Colonic mucosa (tissue), 4 donors: ENCODE results near the gene HSPA2. TPM values are rescaled to one million over a fixed set of nuclear protein-coding genes. Genes with fewer than 3 reads are reported as not detected.

ENCODE experiments used
- DNase-seq: peaks from one replicate; pipeline ENCODE4 v3.0.0-alpha.2; 2020
- H3K27ac ChIP-seq: fragments of 200-600 bp; one replicate; pipeline ENCODE4 v1.8.0; 2021
- H3K27me3 ChIP-seq: fragments of 200-600 bp; one replicate; pipeline ENCODE4 v1.8.0; 2021
- H3K36me3 ChIP-seq: fragments of 200-600 bp; one replicate; pipeline ENCODE4 v1.8.0; 2021
- H3K4me1 ChIP-seq: fragments of 200-600 bp; one replicate; pipeline ENCODE4 v1.8.0; 2021; ENCODE audit warnings: mild to moderate bottlenecking
- H3K4me3 ChIP-seq: fragments of 200-600 bp; one replicate; pipeline ENCODE4 v1.8.0; 2021
- H3K9ac ChIP-seq, 2 donors: one replicate each; pipeline ENCODE4 v1.7.0; 2013; ENCODE audit warnings: control low read depth in 2 of 2, low read depth in 2 of 2, low read length in 2 of 2
- H3K9me3 ChIP-seq: fragments of 200-600 bp; one replicate; pipeline ENCODE4 v1.8.0; 2021
- intact Hi-C: fragments of 100-400 bp; cut with DNase I; formaldehyde crosslinking; loops from one replicate; pipeline ENCODE4 v1.14.1; 2022
- total RNA-seq, 2 donors: library from RNA; stranded (reverse); fragmentation: NEBNext Ultra II Directional in 1 of 2; extraction: Animal tissue kit (Norgen Biotek cat#: 25700) in 1 of 2; gene quantifications; one replicate each; pipeline ENCODE4 v1.2.1, GENCODE V29; 2021
- TF ChIP-seq, protein P1 (sequence below): fragments of 200-600 bp; IDR thresholded peaks from one replicate; pipeline ENCODE4 v1.8.0; 2022; ENCODE audit warnings: antibody characterized with exemption, mild to moderate bottlenecking
- donor health status: healthy.
- donor health status: DM: no; HTN: no; CAD: no.
- donor health status: DM: no; HTN: no; CAD: no.

Gene HSPA2
- total RNA-seq, 2 donors from 2014 or later, result 21.6 to 66.1 TPM

- no peak overlapping the region for H3K27ac ChIP-seq
- TF ChIP-seq, protein P1, sequence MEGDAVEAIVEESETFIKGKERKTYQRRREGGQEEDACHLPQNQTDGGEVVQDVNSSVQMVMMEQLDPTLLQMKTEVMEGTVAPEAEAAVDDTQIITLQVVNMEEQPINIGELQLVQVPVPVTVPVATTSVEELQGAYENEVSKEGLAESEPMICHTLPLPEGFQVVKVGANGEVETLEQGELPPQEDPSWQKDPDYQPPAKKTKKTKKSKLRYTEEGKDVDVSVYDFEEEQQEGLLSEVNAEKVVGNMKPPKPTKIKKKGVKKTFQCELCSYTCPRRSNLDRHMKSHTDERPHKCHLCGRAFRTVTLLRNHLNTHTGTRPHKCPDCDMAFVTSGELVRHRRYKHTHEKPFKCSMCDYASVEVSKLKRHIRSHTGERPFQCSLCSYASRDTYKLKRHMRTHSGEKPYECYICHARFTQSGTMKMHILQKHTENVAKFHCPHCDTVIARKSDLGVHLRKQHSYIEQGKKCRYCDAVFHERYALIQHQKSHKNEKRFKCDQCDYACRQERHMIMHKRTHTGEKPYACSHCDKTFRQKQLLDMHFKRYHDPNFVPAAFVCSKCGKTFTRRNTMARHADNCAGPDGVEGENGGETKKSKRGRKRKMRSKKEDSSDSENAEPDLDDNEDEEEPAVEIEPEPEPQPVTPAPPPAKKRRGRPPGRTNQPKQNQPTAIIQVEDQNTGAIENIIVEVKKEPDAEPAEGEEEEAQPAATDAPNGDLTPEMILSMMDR, result no peak
- no peaks in the 10 kb centered on the region for H3K4me1 ChIP-seq
- H3K9ac ChIP-seq, result no peak overlapping the region
- no peaks in the 10 kb centered on the region for H3K9me3 ChIP-seq
- peak overlapping the region; percentile 10 for H3K4me3 ChIP-seq
- no peaks in the 10 kb centered on the region for H3K36me3 ChIP-seq
- intact Hi-C loops, result no loop called here
- H3K27me3 ChIP-seq, result no peaks in the 10 kb centered on the region
- no peak for DNase-seq
Observed at GRCh38 chr14:64544607-64545312, 4.2 kb downstream of the HSPA2 start.

DNA sequence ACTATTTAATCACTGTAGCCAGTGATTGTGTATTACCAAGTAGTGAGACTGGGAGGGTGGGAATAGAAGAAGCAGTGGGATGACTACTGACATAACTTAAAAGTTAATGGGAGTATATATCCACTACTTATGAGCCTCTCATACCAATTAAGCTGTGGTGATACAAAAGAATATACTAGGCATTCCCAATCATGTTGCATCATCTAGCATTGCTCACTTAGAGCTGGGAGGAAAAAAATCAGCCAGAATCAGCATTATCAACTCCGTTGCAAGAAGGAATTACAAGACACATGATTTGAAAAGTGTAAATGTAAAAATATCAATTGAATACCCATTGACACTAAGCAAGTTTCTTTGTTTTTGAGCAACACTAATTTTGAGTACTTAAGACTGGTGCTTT lies 8.5 kb downstream of the HSPA2 start:
- H3K9ac ChIP-seq, result peak overlapping the region in 1 of 2 donors; percentile 73
- peak overlapping the region; percentile 60 for H3K27ac ChIP-seq
- H3K4me3 ChIP-seq, result no peak overlapping the region
- DNase-seq, result no peak
- TF ChIP-seq, protein P1, result no peak
- H3K9me3 ChIP-seq, result no peaks in the 10 kb centered on the region
- H3K4me1 ChIP-seq, result no peaks in the 10 kb centered on the region
- H3K27me3 ChIP-seq, result no peaks in the 10 kb centered on the region
- no peaks in the 10 kb centered on the region for H3K36me3 ChIP-seq
- intact Hi-C loops, result no loop called here

- no peaks in the 10 kb centered on the region for H3K36me3 ChIP-seq
- H3K4me1 ChIP-seq, result no peaks in the 10 kb centered on the region
- H3K27me3 ChIP-seq, result no peaks in the 10 kb centered on the region
- peak within 1 kb of the TSS; percentile 60 for H3K27ac ChIP-seq
- peak within 1 kb of the TSS; percentile 26 for H3K4me3 ChIP-seq
- TF ChIP-seq, protein P1, result no peak
- H3K9me3 ChIP-seq, result no peaks in the 10 kb centered on the region
- peak; percentile 77 for DNase-seq
- peak within 1 kb of the TSS; percentile 73 to 75 for H3K9ac ChIP-seq
- intact Hi-C loops, result no loop called here
Observed at GRCh38 chr14:64549791-64550620, 9.5 kb downstream of the HSPA2 start, which contains the start of gene PPP1R36. Gene PPP1R36 (plus strand): TSS chr14:64549961. CDS start chr14:64549998, 37 bp downstream.

GRCh38 chr14:64550621-64551333 lies 10.2 kb downstream of the HSPA2 start:
- Histone ChIP-seq H3K4me3 (peak overlapping the region; percentile 26), H3K9me3 (no peaks in the 10 kb centered on the region), H3K9ac (peak overlapping the region in 1 of 2 donors; percentile 73), H3K36me3 (no peaks in the 10 kb centered on the region), H3K27me3 (no peaks in the 10 kb centered on the region), H3K4me1 (no peaks in the 10 kb centered on the region), H3K27ac (peak overlapping the region; percentile 60)
- intact Hi-C loops, result no loop called here
- DNase-seq, result no peak
- TF ChIP-seq, protein P1, result no peak

- Histone ChIP-seq H3K4me3 (no peak overlapping the region), H3K27ac (no peak overlapping the region), H3K9ac (peak overlapping the region in 1 of 2 donors; percentile 8), H3K27me3 (no peaks in the 10 kb centered on the region), H3K9me3 (no peaks in the 10 kb centered on the region), H3K4me1 (no peaks in the 10 kb centered on the region), H3K36me3 (no peaks in the 10 kb centered on the region)
- TF ChIP-seq, protein P1, result no peak
- intact Hi-C loops, result no loop called here
- peak; percentile 50 for DNase-seq
Observed at GRCh38 chr14:64554556-64554955, 14.0 kb downstream of the HSPA2 start.
